Measurements from ENCODE around the gene ATOH8. TPM values are rescaled to one million over a fixed set of nuclear protein-coding genes. Genes with fewer than 3 reads are reported as not detected.

Gene ATOH8
- total and polyA plus RNA-seq, 10 of the 15 experiments (the other 5 are each of a cell fraction or from before 2014, with no cell fraction given): 0.03 to 0.60 TPM; not detected in 8

GRCh38 chr2:85712849-85713612, 40.8 kb upstream of the ATOH8 start:
- Histone ChIP-seq H3K9me3 (replicated peaks; ENCODE audit: control insufficient read depth, insufficient read depth, low read length) (no peaks in the 10 kb centered on the region), H3K4me2 (ENCODE audit: control insufficient read depth, insufficient read depth) (no peak overlapping the region), H3K79me2 (ENCODE audit: control insufficient read depth, insufficient read depth, low read length) (no peaks in the 10 kb centered on the region), H4K20me1 (ENCODE audit: control insufficient read depth, insufficient read depth) (no peaks in the 10 kb centered on the region), H3K27me3 (replicated peaks in 1 of 2; ENCODE audit: control insufficient read depth in 2 of 2, insufficient read depth in 2 of 2, low read length in 1 of 2) (no peaks in the 10 kb centered on the region; a peak in 1 of 4 replicates), H3K9ac (ENCODE audit: control insufficient read depth, insufficient read depth, low read length) (no peak overlapping the region), H3K4me1 (ENCODE audit: control insufficient read depth, insufficient read depth, low read length) (no peaks in the 10 kb centered on the region), H3K4me3 (no peak overlapping the region), H3K36me3 (ENCODE audit: control insufficient read depth in 2 of 2, insufficient read depth in 2 of 2, low read length in 1 of 2) (no peaks in the 10 kb centered on the region), H3K27ac (ENCODE audit: control insufficient read depth, insufficient read depth) (no peak overlapping the region), H2AFZ (ENCODE audit: control insufficient read depth, low read depth, low read length) (no peak overlapping the region)
- intact Hi-C loops (cut with micrococcal nuclease; ENCODE audit: unreplicated experiment) (no loop called here), in situ Hi-C loops (cut with MboI) (no loop called here)
- ChIA-PET POLR2A (interaction anchor here (1.0 kb wide), 1 partner anchor 12 kb away, joined by 3 read pairs; no protein-coding TSS in a partner anchor), CTCF (interaction anchor here (1.0 to 3.7 kb wide), 5 partner anchors 10 to 103 kb away, joined by 3 to 22 read pairs (median 4); no protein-coding TSS in a partner anchor), SMC1A (ENCODE audit: uncharacterized antibody, unreplicated experiment) (interaction anchor here (0.5 to 1.3 kb wide), 6 partner anchors 8 to 156 kb away, joined by 3 to 4 read pairs (median 3); no protein-coding TSS in a partner anchor), RAD21 (ENCODE audit: unreplicated experiment) (interaction anchor here (1.5 kb wide), 1 partner anchor 76 kb away, joined by 4 read pairs; no protein-coding TSS in a partner anchor)
- BruUV-seq (replicated peaks): no TSS peak
- TF ChIP-seq, protein P1, sequence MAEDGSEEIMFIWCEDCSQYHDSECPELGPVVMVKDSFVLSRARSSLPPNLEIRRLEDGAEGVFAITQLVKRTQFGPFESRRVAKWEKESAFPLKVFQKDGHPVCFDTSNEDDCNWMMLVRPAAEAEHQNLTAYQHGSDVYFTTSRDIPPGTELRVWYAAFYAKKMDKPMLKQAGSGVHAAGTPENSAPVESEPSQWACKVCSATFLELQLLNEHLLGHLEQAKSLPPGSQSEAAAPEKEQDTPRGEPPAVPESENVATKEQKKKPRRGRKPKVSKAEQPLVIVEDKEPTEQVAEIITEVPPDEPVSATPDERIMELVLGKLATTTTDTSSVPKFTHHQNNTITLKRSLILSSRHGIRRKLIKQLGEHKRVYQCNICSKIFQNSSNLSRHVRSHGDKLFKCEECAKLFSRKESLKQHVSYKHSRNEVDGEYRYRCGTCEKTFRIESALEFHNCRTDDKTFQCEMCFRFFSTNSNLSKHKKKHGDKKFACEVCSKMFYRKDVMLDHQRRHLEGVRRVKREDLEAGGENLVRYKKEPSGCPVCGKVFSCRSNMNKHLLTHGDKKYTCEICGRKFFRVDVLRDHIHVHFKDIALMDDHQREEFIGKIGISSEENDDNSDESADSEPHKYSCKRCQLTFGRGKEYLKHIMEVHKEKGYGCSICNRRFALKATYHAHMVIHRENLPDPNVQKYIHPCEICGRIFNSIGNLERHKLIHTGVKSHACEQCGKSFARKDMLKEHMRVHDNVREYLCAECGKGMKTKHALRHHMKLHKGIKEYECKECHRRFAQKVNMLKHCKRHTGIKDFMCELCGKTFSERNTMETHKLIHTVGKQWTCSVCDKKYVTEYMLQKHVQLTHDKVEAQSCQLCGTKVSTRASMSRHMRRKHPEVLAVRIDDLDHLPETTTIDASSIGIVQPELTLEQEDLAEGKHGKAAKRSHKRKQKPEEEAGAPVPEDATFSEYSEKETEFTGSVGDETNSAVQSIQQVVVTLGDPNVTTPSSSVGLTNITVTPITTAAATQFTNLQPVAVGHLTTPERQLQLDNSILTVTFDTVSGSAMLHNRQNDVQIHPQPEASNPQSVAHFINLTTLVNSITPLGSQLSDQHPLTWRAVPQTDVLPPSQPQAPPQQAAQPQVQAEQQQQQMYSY (CRISPR knock-in tag; IDR thresholded peaks at IDR 0.05): no peak
- TF ChIP-seq SRF (IDR thresholded peaks at IDR 0.05; ENCODE audit: low read depth in 2 of 2, low read length in 2 of 2): no peak
- TF ChIP-seq TBL1XR1 (IDR thresholded peaks at IDR 0.05; ENCODE audit: low read depth, low read length): no peak
- no peak for TF ChIP-seq RUNX3 (IDR thresholded peaks at IDR 0.05; ENCODE audit: low read length)
- TF ChIP-seq DPF2 (IDR thresholded peaks at IDR 0.05): no peak
- TF ChIP-seq SP1 (IDR thresholded peaks at IDR 0.05; ENCODE audit: low read depth, low read length): no peak
- no peak for TF ChIP-seq JUND (IDR thresholded peaks at IDR 0.05; ENCODE audit: low read depth, low read length)
- TF ChIP-seq NR2C2 (IDR thresholded peaks at IDR 0.05; ENCODE audit: borderline replicate concordance, control insufficient read depth, insufficient read length, low read depth): no peak
- TF ChIP-seq, protein P2, sequence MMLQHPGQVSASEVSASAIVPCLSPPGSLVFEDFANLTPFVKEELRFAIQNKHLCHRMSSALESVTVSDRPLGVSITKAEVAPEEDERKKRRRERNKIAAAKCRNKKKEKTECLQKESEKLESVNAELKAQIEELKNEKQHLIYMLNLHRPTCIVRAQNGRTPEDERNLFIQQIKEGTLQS (IDR thresholded peaks at IDR 0.05; ENCODE audit: borderline replicate concordance, extremely low read depth, low read depth, low read length): no peak
- DNase-seq (ENCODE audit: low read depth, low spot score) (no peak), ATAC-seq (no peak), FAIRE-seq (no peak)
- WGBS (ENCODE audit: insufficient coverage, insufficient replicate concordance, low lambda C conversion rate, missing lambda C conversion rate): 38% methylated on average over 9 of the region's 9 CpGs
